Karpas-422 (cell line): ENCODE results near the gene SEMA3C. TPM values are rescaled to one million over a fixed set of nuclear protein-coding genes. Genes with fewer than 3 reads are reported as not detected.

ENCODE experiments used
- DNase-seq: peaks from one replicate; pipeline ENCODE4 v3.0.0-alpha.2; 2015
- H2AFZ ChIP-seq: fragments of 200-600 bp; sonication (generic); 2 replicates; pipeline ENCODE4 v1.6.1; 2014; ENCODE audit warnings: antibody characterized with exemption, low read length, mixed read lengths
- H3K27ac ChIP-seq: fragments of 200-600 bp; sonication (generic); 2 replicates; pipeline ENCODE4 v1.5.1; 2014; ENCODE audit warnings: mild to moderate bottlenecking, low read length, moderate library complexity
- H3K27me3 ChIP-seq: fragments of 200-600 bp; sonication (generic); 2 replicates; pipeline ENCODE4 v1.6.1; 2014; ENCODE audit warnings: low read length, mixed read lengths
- H3K36me3 ChIP-seq: fragments of 200-600 bp; sonication (generic); 2 replicates; pipeline ENCODE4 v1.6.1; 2014; ENCODE audit warnings: low read length, mixed read lengths; ENCODE audit not compliant: insufficient read depth
- H3K4me1 ChIP-seq: fragments of 200-600 bp; sonication (generic); 2 replicates; pipeline ENCODE4 v1.6.1; 2014; ENCODE audit warnings: mild to moderate bottlenecking, low read length, mixed read lengths
- H3K4me2 ChIP-seq: fragments of 200-600 bp; sonication (generic); 2 replicates; pipeline ENCODE4 v1.6.1; 2014; ENCODE audit warnings: low read length, low read depth, mild to moderate bottlenecking; ENCODE audit not compliant: poor library complexity, severe bottlenecking
- H3K4me3 ChIP-seq: fragments of 200-600 bp; sonication (generic); 2 replicates; pipeline ENCODE4 v1.5.1; 2014; ENCODE audit warnings: mild to moderate bottlenecking, antibody characterized with exemption, low read length, mixed read lengths
- H3K79me2 ChIP-seq: fragments of 200-600 bp; sonication (generic); 2 replicates; pipeline ENCODE4 v1.6.1; 2014; ENCODE audit warnings: mild to moderate bottlenecking, low read length, mixed read lengths
- H3K9ac ChIP-seq: fragments of 200-600 bp; sonication (generic); 2 replicates; pipeline ENCODE4 v1.6.0; 2014; ENCODE audit warnings: low read length
- H3K9me2 ChIP-seq: fragments of 200-600 bp; sonication (generic), shearing (Covaris generic); replicated peaks from 2 replicates; pipeline ENCODE4 v1.6.0; 2014; ENCODE audit warnings: mild to moderate bottlenecking, low read length, moderate library complexity; ENCODE audit not compliant: insufficient read depth
- H3K9me3 ChIP-seq: fragments of 300-700, 200-600 bp; sonication (generic); 2 replicates; pipeline ENCODE4 v1.6.1; 2014; ENCODE audit warnings: low read length, mixed read lengths
- H4K20me1 ChIP-seq: fragments of 200-600 bp; sonication (generic); 2 replicates; pipeline ENCODE4 v1.6.1; 2014; ENCODE audit warnings: mild to moderate bottlenecking, antibody characterized with exemption, low read length, low read depth; ENCODE audit not compliant: insufficient read depth
- total RNA-seq: library from RNA; depleted of rRNA; stranded (reverse); fragments of >200 nt; shearing (Covaris generic); gene quantifications from 2 replicates; pipeline ENCODE4 v1.2.3, GENCODE V29; 2014; ENCODE audit warnings: low replicate concordance

The SEMA3C gene
- total RNA-seq, 1 experiment from 2014 or later: not detected

DNA sequence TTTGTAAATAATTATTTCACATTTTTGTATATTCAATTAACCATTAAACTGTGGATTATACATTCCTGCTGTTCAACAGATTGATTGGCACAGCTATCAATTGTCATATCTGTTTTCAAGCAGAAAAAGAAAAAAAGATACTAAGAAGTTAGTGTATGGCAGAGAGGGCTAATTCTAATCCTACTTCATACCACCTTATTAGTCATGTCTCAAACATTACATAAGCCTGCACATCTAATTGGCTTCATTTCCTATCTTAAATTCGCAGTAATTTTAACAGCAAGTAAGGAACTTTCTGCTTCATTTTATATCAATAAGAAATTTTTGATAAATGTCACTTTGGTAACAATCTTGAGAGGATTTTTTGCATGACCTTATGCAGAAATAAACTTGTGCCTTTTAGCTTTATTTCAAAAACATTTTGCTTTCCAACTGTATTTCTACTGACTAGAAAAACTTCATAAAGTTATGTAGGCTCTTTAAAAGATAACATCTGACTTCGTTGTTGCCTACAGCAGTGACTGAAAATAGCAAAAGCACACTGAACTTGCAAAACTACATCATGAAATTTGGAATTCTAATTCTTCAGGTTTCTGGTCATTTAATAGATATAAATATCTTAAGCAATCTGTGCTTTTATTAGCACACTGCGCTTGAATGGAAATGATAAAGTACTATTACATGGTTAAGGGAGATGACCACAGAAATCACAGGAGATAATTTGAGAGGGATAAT, 111.5 kb downstream of the SEMA3C start:
- Histone ChIP-seq H3K9me2 (no peaks in the 10 kb centered on the region), H3K9ac (no peak overlapping the region), H3K9me3 (peaks cover 24% of the 10 kb centered on the region)

DNA sequence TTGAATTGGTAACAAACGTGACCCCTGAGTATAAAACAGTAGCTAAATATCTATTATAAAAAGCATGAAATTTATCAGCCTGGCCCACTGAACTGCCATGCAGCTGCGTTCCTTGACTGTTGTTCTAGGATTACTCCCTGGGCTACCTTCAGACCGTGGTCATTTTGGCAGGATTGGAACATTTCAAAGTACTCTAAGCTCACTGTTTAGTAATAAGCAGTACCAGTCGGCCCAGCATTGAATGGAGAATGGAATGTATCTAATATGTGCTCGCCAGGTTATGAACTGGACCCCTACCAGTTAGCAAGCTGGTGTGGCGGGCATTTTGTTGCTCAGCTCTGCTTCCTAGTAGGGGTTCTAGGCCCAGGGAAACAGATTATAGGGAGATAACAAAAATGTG, 112.2 kb downstream of the SEMA3C start:
- DNase-seq: no peak
- Histone ChIP-seq H3K9ac (no peak overlapping the region), H3K36me3 (no peaks in the 10 kb centered on the region), H3K9me2 (no peaks in the 10 kb centered on the region), H3K27ac (no peak overlapping the region), H4K20me1 (no peaks in the 10 kb centered on the region), H3K27me3 (no peaks in the 10 kb centered on the region), H3K79me2 (no peaks in the 10 kb centered on the region), H2AFZ (no peak overlapping the region), H3K4me3 (no peak overlapping the region), H3K4me1 (no peaks in the 10 kb centered on the region), H3K4me2 (no peak overlapping the region), H3K9me3 (peaks cover 27% of the 10 kb centered on the region)

More for the DNA sequence above, 111.5 kb downstream of the SEMA3C start:
- Histone ChIP-seq H3K36me3 (no peaks in the 10 kb centered on the region), H3K4me2 (no peak overlapping the region), H3K27me3 (no peaks in the 10 kb centered on the region), H3K79me2 (no peaks in the 10 kb centered on the region), H3K4me1 (no peaks in the 10 kb centered on the region), H2AFZ (no peak overlapping the region), H3K27ac (no peak overlapping the region), H3K4me3 (no peak overlapping the region), H4K20me1 (no peaks in the 10 kb centered on the region)
- DNase-seq: no peak

- Histone ChIP-seq H3K27ac (no peak overlapping the region), H3K4me1 (no peaks in the 10 kb centered on the region), H3K9me2 (no peaks in the 10 kb centered on the region), H3K27me3 (no peaks in the 10 kb centered on the region), H3K4me2 (no peak overlapping the region), H3K4me3 (no peak overlapping the region), H2AFZ (no peak overlapping the region), H3K36me3 (no peaks in the 10 kb centered on the region), H3K9ac (no peak overlapping the region), H3K79me2 (no peaks in the 10 kb centered on the region), H4K20me1 (no peaks in the 10 kb centered on the region), H3K9me3 (peaks cover 27% of the 10 kb centered on the region)
- no peak for DNase-seq
These were observed 114.3 kb downstream of the SEMA3C start for GRCh38 chr7:80804589-80804988.

DNA sequence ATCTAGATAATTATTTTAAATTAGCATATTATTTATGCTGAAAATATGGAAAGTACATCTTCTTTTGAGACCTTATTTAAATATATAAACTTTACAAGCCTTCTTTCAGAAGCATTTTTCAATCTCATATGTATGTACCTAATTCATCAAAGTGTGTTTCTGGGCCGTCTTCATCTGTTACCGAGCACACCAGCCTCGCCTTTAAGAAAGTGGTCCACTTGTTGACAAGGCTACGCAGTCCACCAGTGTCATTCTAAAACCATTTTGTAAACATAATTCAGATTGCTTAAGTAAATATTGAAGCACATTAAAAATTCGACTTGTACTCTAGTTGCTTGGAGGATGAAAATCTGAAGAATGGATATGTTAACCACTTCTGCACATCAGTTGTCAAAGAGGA, 116.3 kb downstream of the SEMA3C start:
- H3K79me2 ChIP-seq: no peaks in the 10 kb centered on the region
- no peaks in the 10 kb centered on the region for H3K4me1 ChIP-seq
- no peaks in the 10 kb centered on the region for H4K20me1 ChIP-seq
- no peaks in the 10 kb centered on the region for H3K27me3 ChIP-seq
- H3K9me2 ChIP-seq: no peaks in the 10 kb centered on the region
- H3K4me2 ChIP-seq: no peak overlapping the region
- DNase-seq: no peak
- no peak overlapping the region for H2AFZ ChIP-seq
- H3K36me3 ChIP-seq: no peaks in the 10 kb centered on the region
- H3K27ac ChIP-seq: no peak overlapping the region
- no peak overlapping the region for H3K4me3 ChIP-seq
- H3K9me3 ChIP-seq: peaks cover 16% of the 10 kb centered on the region; the same call in 1 of the 2 replicates
- H3K9ac ChIP-seq: no peak overlapping the region

DNA sequence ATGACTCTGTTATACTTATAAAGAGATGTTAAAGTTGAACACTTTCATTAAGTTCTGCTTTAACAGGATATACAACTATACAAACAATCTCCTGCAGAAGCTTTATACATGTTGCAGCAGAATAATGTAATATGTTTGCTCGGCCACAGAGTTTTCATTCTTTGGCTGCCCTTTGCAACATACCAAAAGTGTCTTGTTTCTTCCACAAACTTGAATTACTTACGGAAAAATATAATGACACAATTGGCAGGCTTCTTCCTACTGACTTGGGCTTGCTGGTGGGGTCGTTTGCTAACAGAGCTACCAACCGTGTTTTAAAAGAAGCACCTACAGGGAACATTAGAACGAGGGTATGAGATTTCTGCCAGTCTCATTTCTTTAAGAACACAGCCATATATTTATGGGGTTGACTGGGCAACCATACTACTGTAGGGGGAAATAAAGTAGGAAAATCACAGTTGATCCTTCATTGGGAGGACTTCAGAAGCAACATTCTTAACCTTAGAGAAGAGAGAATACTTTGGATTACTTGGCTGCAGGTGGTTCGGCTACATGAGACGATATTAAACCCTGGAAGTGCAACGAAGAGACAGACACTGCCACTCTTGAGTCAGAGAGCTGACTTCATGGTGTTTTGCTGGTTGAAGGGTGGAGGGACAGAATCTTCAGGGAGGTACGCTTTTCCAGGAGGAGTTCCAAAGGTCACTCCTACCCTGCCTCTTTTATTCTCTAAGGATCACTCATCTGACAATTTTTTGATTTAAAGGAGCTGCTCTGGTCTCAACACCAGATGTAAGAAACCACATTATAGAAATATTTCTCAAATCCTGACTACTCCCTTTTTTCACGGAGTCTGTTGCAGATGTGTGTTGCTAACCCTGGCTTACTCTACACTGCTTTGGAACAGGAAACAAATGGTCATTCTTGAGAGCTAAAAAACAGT, 123.9 kb downstream of the SEMA3C start:
- Histone ChIP-seq H3K4me1 (no peaks in the 10 kb centered on the region), H2AFZ (no peak overlapping the region), H3K4me2 (no peak overlapping the region), H3K79me2 (no peaks in the 10 kb centered on the region), H4K20me1 (no peaks in the 10 kb centered on the region), H3K9me2 (peaks cover 4% of the 10 kb centered on the region; the same call in 1 of the 2 replicates), H3K9me3 (0 out of 2 replicates have a peak, but pooled peaks cover 8% of the 10 kb centered on the region), H3K4me3 (no peak overlapping the region), H3K27ac (no peak overlapping the region), H3K27me3 (no peaks in the 10 kb centered on the region), H3K36me3 (no peaks in the 10 kb centered on the region), H3K9ac (no peak overlapping the region)
- DNase-seq: no peak

DNA sequence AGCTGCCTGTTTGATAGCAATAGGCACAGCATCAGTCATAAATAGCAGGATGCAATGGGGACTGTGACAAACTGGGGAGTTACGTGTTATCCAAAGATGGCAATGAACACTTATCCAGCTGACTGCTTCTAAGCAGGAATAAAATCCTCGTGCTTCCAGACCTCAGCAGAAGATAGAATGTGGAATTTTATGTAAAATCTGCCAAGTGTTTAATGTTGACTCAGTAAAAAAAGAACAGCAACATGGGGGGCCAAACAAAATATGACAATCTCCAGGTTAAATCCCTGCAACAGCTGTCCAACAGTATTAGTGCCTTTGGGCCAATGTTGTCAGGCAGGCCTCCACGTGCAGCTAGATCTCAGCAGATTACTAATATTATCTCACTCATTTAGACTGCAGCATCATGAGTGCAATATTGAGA, 127.3 kb downstream of the SEMA3C start:
- Histone ChIP-seq H3K9me3 (peaks cover 19% of the 10 kb centered on the region), H3K27ac (no peak overlapping the region), H3K9ac (no peak overlapping the region), H3K27me3 (no peaks in the 10 kb centered on the region), H3K9me2 (peaks cover 4% of the 10 kb centered on the region; the same call in 1 of the 2 replicates), H2AFZ (no peak overlapping the region), H3K4me1 (no peaks in the 10 kb centered on the region), H3K79me2 (no peaks in the 10 kb centered on the region), H4K20me1 (no peaks in the 10 kb centered on the region), H3K36me3 (no peaks in the 10 kb centered on the region), H3K4me2 (no peak overlapping the region), H3K4me3 (no peak overlapping the region)
- no peak for DNase-seq

- no peak for DNase-seq
- Histone ChIP-seq H3K4me3 (no peak overlapping the region), H2AFZ (no peak overlapping the region), H4K20me1 (no peaks in the 10 kb centered on the region), H3K9me3 (peaks cover 23% of the 10 kb centered on the region), H3K4me1 (no peaks in the 10 kb centered on the region), H3K4me2 (no peak overlapping the region), H3K9ac (no peak overlapping the region), H3K36me3 (no peaks in the 10 kb centered on the region), H3K27ac (no peak overlapping the region), H3K9me2 (peaks cover 4% of the 10 kb centered on the region; the same call in 1 of the 2 replicates), H3K27me3 (no peaks in the 10 kb centered on the region), H3K79me2 (no peaks in the 10 kb centered on the region)
These were observed 128.0 kb downstream of the SEMA3C start for GRCh38 chr7:80790877-80791276.

GRCh38 chr7:80787721-80788120, 131.1 kb downstream of the SEMA3C start:
- H3K79me2 ChIP-seq: no peaks in the 10 kb centered on the region

More at GRCh38 chr7:80787721-80788120, 131.1 kb downstream of the SEMA3C start:
- no peak overlapping the region for H2AFZ ChIP-seq
- H3K9me3 ChIP-seq: peaks cover 31% of the 10 kb centered on the region
- no peak overlapping the region for H3K27ac ChIP-seq
- no peak overlapping the region for H3K4me2 ChIP-seq
- H4K20me1 ChIP-seq: no peaks in the 10 kb centered on the region
- no peaks in the 10 kb centered on the region for H3K27me3 ChIP-seq
- H3K4me1 ChIP-seq: no peaks in the 10 kb centered on the region
- no peak overlapping the region for H3K4me3 ChIP-seq
- H3K9ac ChIP-seq: no peak overlapping the region
- DNase-seq: no peak
- H3K36me3 ChIP-seq: no peaks in the 10 kb centered on the region
- H3K9me2 ChIP-seq: no peaks in the 10 kb centered on the region
